ENCODE measurements around the gene ARHGAP45.

Gene ARHGAP45

GRCh38 chr19:1089126-1089771 lies 22.3 kb downstream of the ARHGAP45 start:
- DNase-seq = no peak

- DNase-seq = no peak
These were observed 22.9 kb downstream of the ARHGAP45 start for GRCh38 chr19:1089891-1090290.

GRCh38 chr19:1090731-1091543 lies 24.0 kb downstream of the ARHGAP45 start:
- no peak for DNase-seq

GRCh38 chr19:1091544-1092175 lies 24.7 kb downstream of the ARHGAP45 start:
- no peak for DNase-seq

- DNase-seq = no peak
These were observed 26.4 kb downstream of the ARHGAP45 start for GRCh38 chr19:1093330-1093729.

- DNase-seq = no peak
These were observed 27.0 kb downstream of the ARHGAP45 start for GRCh38 chr19:1093811-1094553.

GRCh38 chr19:1094655-1094977 lies 27.6 kb downstream of the ARHGAP45 start:
- DNase-seq = no peak

- DNase-seq = peak; percentile 95
These were observed 28.2 kb downstream of the ARHGAP45 start, which contains the start of gene POLR2E for GRCh38 chr19:1094978-1095701. TSS of gene POLR2E (minus strand) at chr19:1095375. CDS start at chr19:1095315, 60 bp downstream.

GRCh38 chr19:1097810-1098176 lies 30.8 kb downstream of the ARHGAP45 start:
- DNase-seq = no peak

GRCh38 chr19:1098177-1099051 lies 31.4 kb downstream of the ARHGAP45 start:
- no peak for DNase-seq

- no peak for DNase-seq
These were observed 34.4 kb downstream of the ARHGAP45 start for GRCh38 chr19:1101337-1101698.

- DNase-seq = peak; percentile 49
These were observed 35.6 kb downstream of the ARHGAP45 start for GRCh38 chr19:1102407-1103131.

GRCh38 chr19:1103132-1103707 lies 36.3 kb downstream of the ARHGAP45 start:
- no peak for DNase-seq

- DNase-seq = peak; percentile 98
These were observed 36.8 kb downstream of the ARHGAP45 start, which contains the start of gene GPX4 for GRCh38 chr19:1103708-1104310. TSS of gene GPX4 (plus strand) at chr19:1103994. CDS start at chr19:1104044, 50 bp downstream.

- peak; percentile 77 for DNase-seq
These were observed 37.5 kb downstream of the ARHGAP45 start for GRCh38 chr19:1104311-1105007.

- DNase-seq = no peak
These were observed 38.3 kb downstream of the ARHGAP45 start for GRCh38 chr19:1105008-1105872.

GRCh38 chr19:1105873-1106840 lies 39.2 kb downstream of the ARHGAP45 start:
- DNase-seq = no peak

Measured in activated naive CD4-positive, alpha-beta T cell treated with anti-CD3 and anti-CD28 coated beads, Interleukin-2, amount 50 U/mL, for 16 hours (primary cell).